Tibial nerve (tissue), 4 donors: ENCODE measurements around the gene ETFA.

ENCODE experiments used
- EP300 ChIP-seq, 2 donors: sonication (generic); formaldehyde crosslinking; IDR thresholded peaks; one replicate each; pipeline ENCODE4 v1.6.1; 2017; ENCODE audit warnings: antibody characterized with exemption in 2 of 2, mild to moderate bottlenecking in 1 of 2
- POLR2A ChIP-seq, 2 donors: fragments of 450-650 bp; IDR thresholded peaks; one replicate each; pipeline ENCODE4 v1.6.1; 2017; ENCODE audit warnings: antibody characterized with exemption in 2 of 2, mild to moderate bottlenecking in 2 of 2, moderate library complexity in 2 of 2
- TF ChIP-seq, protein P1 (sequence below), 5 experiments: fragments of 200-600 bp in 3 of 5; fragments of 450-650 bp in 2 of 5; sonication (generic) in 3 of 5; IDR thresholded peaks; one replicate each; pipeline ENCODE4 v1.5.1; 2016 to 2019; ENCODE audit warnings: antibody characterized with exemption in 5 of 5, mild to moderate bottlenecking in 3 of 5, moderate library complexity in 2 of 5

DNA sequence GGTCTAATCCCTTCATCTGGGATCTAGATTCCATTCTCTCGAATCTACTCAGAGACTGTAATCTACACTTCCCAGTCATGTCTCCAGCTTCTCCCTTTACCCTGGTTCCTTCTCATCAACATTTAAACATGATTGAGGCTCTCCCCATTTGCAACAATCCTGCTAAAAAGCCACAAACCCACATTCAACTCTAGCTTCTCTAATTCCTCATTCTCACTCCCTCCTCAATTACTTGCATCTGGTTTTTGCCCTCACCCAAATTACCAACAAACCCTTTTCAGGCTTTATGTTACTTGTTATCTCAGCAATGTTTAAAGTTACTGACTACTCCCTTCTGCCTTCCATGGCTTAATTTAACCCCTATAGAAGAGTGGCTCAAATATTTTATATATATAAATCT lies 11.5 kb downstream of the ETFA start:
- TF ChIP-seq, protein P1, sequence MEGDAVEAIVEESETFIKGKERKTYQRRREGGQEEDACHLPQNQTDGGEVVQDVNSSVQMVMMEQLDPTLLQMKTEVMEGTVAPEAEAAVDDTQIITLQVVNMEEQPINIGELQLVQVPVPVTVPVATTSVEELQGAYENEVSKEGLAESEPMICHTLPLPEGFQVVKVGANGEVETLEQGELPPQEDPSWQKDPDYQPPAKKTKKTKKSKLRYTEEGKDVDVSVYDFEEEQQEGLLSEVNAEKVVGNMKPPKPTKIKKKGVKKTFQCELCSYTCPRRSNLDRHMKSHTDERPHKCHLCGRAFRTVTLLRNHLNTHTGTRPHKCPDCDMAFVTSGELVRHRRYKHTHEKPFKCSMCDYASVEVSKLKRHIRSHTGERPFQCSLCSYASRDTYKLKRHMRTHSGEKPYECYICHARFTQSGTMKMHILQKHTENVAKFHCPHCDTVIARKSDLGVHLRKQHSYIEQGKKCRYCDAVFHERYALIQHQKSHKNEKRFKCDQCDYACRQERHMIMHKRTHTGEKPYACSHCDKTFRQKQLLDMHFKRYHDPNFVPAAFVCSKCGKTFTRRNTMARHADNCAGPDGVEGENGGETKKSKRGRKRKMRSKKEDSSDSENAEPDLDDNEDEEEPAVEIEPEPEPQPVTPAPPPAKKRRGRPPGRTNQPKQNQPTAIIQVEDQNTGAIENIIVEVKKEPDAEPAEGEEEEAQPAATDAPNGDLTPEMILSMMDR (IDR thresholded peaks at IDR 0.05) = no peak
- TF ChIP-seq POLR2A (IDR thresholded peaks at IDR 0.05) (no peak), EP300 (IDR thresholded peaks at IDR 0.05) (no peak)
